BE2C (cell line): Measurements from ENCODE around the gene MZT2A.
"Not testable (repeated sequence)": the region's sequence is repeated elsewhere in the genome, so short reads cannot be mapped to it uniquely, and the experiment has no call there.

Experiments used
- DNase-seq: peaks from one replicate; pipeline ENCODE4 v3.0.0-alpha.2; 2020
- H3K27me3 ChIP-seq: fragments of 250-450 bp; sonication (Bioruptor Pico); 2 replicates; pipeline ENCODE4 v1.5.1; 2020; ENCODE audit warnings: mild to moderate bottlenecking
- H3K36me3 ChIP-seq: fragments of 250-450 bp; sonication (Bioruptor Pico); 2 replicates; pipeline ENCODE4 v1.5.1; 2020; ENCODE audit warnings: mild to moderate bottlenecking
- H3K4me1 ChIP-seq: fragments of 250-450 bp; sonication (Bioruptor Pico); 2 replicates; pipeline ENCODE4 v1.5.1; 2020
- H3K4me3 ChIP-seq: 2 replicates; pipeline ENCODE4 v1.5.1; 2011; ENCODE audit warnings: low read depth, low read length
- H3K9me3 ChIP-seq: fragments of 250-450 bp; sonication (Bioruptor Pico); 2 replicates; pipeline ENCODE4 v1.5.1; 2020
- CTCF ChIP-seq: IDR thresholded peaks from 2 replicates; pipeline ENCODE4 v1.5.1; 2012; ENCODE audit warnings: mild to moderate bottlenecking, low read depth, low read length

The MZT2A gene

GRCh38 chr2:131509615-131510014 lies 17.4 kb upstream of the MZT2A start:
- H3K27me3 ChIP-seq, result no peaks in the 10 kb centered on the region
- no peaks in the 10 kb centered on the region for H3K36me3 ChIP-seq
- no peaks in the 10 kb centered on the region for H3K9me3 ChIP-seq
- no peak overlapping the region for H3K4me3 ChIP-seq
- TF ChIP-seq CTCF, result no peak
- no peak for DNase-seq
- no peaks in the 10 kb centered on the region for H3K4me1 ChIP-seq

GRCh38 chr2:131504082-131504750 lies 12.0 kb upstream of the MZT2A start:
- H3K36me3 ChIP-seq, H3K4me1 ChIP-seq, H3K4me3 ChIP-seq, H3K27me3 ChIP-seq, H3K9me3 ChIP-seq, DNase-seq: not testable (repeated sequence)

- not testable (repeated sequence) for H3K36me3 ChIP-seq, H3K9me3 ChIP-seq, H3K4me1 ChIP-seq, H3K27me3 ChIP-seq, DNase-seq, H3K4me3 ChIP-seq
Measured at GRCh38 chr2:131503587-131503986, 11.4 kb upstream of the MZT2A start.

- not testable (repeated sequence) for H3K4me3 ChIP-seq, H3K36me3 ChIP-seq, H3K9me3 ChIP-seq, H3K4me1 ChIP-seq, H3K27me3 ChIP-seq, DNase-seq
Measured at GRCh38 chr2:131498321-131498973, 6.2 kb upstream of the MZT2A start.

GRCh38 chr2:131495506-131495905 lies 3.3 kb upstream of the MZT2A start:
- H3K36me3 ChIP-seq, H3K4me3 ChIP-seq, DNase-seq, H3K4me1 ChIP-seq, H3K9me3 ChIP-seq, H3K27me3 ChIP-seq: not testable (repeated sequence)

GRCh38 chr2:131493199-131493968 lies 1.2 kb upstream of the MZT2A start:
- Histone ChIP-seq H3K36me3 (no peaks in the 10 kb centered on the region), H3K4me3 (peak overlapping the region; percentile 74), H3K4me1 (no peaks in the 10 kb centered on the region), H3K27me3 (no peaks in the 10 kb centered on the region), H3K9me3 (no peaks in the 10 kb centered on the region)
- TF ChIP-seq CTCF, result no peak
- DNase-seq, result no peak

- H3K36me3 ChIP-seq, result no peaks in the 10 kb centered on the region
- H3K4me1 ChIP-seq, result no peaks in the 10 kb centered on the region
- DNase-seq, result peak; percentile 87
- TF ChIP-seq CTCF, result peak; percentile 57
- H3K4me3 ChIP-seq, result peak overlapping the region; percentile 74
- no peaks in the 10 kb centered on the region for H3K9me3 ChIP-seq
- no peaks in the 10 kb centered on the region for H3K27me3 ChIP-seq
Measured at GRCh38 chr2:131492418-131493198, 411 bp upstream of the MZT2A start.

- H3K9me3 ChIP-seq, H3K36me3 ChIP-seq, DNase-seq, H3K27me3 ChIP-seq, H3K4me1 ChIP-seq: not testable (repeated sequence)
- peak overlapping the region; percentile 62 for H3K4me3 ChIP-seq
Measured at GRCh38 chr2:131491469-131491836, 744 bp downstream of the MZT2A start.

- DNase-seq, result peak; percentile 46
- peak overlapping the region; percentile 62 for H3K4me3 ChIP-seq
- H3K4me1 ChIP-seq, H3K27me3 ChIP-seq, H3K9me3 ChIP-seq, H3K36me3 ChIP-seq: not testable (repeated sequence)
Measured at GRCh38 chr2:131490616-131491468, 1.4 kb downstream of the MZT2A start.
